Mucosa of gallbladder (tissue), 1 donor: Measurements from ENCODE around the gene CORO1C. TPM values are rescaled to one million over a fixed set of nuclear protein-coding genes. Genes with fewer than 3 reads are reported as not detected.
"Not testable (repeated sequence)": the region's sequence is repeated elsewhere in the genome, so short reads cannot be mapped to it uniquely, and the experiment has no call there.

Source experiments
- DNase-seq: peaks from one replicate; pipeline ENCODE4 v3.0.0-alpha.2; 2020; ENCODE audit warnings: low spot score
- total RNA-seq: library from RNA; stranded (reverse); gene quantifications from one replicate; pipeline ENCODE4 v1.2.1, GENCODE V29; 2021
- donor health status: DM: no; HTN: no; CAD: no.

CORO1C gene
- total RNA-seq = 194 TPM

DNA sequence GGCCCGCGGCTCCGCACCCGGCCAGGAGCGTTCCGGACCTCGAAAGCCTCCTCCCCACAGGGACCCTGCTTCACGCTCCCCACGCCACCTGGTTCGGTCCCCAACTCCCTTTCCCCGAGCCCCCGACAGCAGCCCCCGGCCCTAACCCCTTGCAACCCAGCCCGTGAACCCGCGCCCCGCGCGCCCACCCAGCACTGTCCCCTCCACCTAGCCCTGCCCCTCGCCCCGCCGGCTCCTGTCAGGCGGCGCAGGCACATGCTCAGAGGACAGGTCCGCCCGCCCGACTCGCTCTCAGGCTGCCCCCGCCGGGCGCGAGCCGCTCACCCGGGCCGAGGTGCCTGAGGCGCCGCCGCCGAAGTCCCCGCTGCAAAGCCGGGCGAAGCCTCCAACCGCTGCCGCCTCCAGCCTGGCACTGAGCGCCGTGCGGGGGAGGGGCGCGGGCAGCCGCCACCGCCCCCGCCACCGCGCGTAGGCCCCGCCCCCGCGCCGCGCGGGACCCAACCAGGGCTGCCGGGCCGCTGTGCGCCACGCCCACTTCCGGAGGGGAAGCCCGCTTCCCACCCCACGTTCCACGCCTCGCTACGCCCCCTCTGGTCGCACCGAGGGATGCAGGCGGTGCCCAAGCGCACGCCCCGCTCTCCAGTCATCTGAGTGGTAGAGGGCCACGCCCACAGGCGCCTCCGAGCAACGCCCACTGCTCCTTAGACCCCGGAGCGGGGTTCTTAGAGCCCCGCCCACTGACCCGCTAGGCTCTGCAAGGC, at the start of gene CORO1C:
Gene CORO1C, minus strand, starts transcription at position 414 of the 761 bp plus-strand sequence. CDS start 30,200 bp downstream, outside the sequence.
- peak; percentile 97 for DNase-seq

DNA sequence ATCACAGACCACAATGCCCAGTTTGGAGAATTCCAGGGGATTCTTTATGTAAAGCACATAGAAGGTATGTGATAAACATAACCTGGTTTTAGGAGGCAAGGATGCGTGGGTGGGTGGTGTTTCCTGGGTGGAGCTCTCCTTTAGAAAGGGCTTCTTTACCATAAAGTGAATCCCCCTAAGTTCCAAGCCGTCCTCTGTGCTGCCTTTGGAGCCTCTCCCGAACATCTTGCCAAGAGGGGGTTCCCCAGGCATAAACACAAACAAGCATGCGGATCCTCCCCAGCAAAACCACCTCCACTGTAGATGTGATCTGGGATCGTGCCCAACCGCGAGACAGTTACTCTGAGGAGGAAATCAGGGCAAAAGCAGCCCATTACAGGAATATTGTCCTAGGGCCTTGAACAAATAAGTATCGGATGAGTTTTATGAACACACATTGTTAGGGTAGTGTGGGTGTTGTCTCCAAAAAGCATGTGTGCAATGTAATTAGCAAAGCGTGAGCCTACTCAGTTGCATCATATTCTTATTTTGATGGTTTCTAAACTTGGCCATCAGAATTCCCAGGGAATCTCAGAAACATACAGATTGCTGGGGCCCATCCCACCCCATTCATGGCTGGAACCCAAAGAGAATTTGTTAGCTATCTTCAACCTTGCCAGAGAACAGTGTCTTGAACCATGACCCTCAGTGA, 48.8 kb upstream of the CORO1C start:
- DNase-seq = no peak

DNA sequence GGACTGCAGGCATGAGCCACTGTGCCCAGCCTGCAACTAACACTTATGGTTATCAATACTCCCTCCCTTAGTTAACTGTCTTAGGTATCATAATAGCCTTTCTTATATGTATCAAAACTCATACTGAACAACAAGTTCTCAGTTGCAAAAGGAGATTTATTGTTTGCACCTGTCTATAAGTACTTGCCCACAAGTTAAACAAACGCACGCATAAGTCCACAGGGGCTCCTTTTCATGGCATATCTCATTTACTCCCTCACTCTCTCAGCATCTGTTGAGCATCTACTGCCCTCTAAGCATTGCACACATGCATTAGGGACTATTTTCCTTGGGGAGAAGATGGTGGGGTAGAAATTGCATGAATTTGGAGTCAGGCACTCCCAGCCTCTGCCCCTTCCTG, 46.7 kb upstream of the CORO1C start:
- DNase-seq = no peak

- DNase-seq = no peak
Measured at GRCh38 chr12:108777156-108777555, 45.8 kb upstream of the CORO1C start.

DNA sequence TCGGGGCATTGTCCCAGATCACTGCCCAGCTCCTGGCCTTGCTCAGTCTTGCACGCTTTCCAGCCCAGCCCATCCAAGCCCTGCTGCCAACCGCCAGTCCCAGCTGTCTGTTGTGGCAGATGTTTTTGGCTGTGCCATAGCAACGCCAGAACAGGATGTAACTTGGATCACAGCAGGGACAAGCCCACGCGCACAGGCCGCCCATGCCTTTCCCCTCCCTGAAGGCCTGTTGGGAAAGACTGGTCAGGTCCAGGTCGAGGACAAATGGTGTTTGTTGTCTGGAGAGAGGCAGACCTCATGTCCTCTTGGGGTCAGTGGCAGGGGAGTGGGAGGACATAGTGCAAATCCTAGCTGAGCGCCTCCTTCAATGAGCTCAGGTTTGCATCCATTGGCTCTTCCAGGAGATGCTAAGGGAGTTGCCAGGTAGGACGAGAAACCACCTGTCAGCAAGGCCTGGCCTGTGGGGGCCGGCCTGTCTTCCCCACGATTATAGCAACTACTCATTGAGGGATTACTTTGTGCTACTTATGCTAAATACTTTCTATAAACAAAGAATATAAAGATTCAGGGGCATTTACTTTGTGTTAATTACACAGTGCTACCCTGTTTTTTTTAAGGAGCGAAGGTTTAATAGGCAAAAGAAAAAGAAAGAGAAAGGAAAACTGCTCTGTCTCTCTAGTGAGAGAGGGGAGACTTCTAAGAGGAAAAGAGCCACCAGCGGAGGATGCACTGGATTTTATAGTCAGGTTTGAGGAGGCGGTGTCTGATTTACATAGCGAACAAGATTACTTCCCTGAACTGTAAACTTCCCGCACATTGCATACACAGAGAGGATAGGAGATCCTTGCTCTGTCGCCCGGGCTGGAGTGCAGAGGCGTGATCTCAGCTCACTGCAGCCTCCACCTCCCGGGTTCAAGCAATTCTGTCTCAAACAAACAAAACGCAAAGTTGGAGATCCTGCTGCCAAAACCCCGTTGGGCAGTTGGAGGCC, 42.8 kb upstream of the CORO1C start:
- peak; percentile 50 for DNase-seq

DNA sequence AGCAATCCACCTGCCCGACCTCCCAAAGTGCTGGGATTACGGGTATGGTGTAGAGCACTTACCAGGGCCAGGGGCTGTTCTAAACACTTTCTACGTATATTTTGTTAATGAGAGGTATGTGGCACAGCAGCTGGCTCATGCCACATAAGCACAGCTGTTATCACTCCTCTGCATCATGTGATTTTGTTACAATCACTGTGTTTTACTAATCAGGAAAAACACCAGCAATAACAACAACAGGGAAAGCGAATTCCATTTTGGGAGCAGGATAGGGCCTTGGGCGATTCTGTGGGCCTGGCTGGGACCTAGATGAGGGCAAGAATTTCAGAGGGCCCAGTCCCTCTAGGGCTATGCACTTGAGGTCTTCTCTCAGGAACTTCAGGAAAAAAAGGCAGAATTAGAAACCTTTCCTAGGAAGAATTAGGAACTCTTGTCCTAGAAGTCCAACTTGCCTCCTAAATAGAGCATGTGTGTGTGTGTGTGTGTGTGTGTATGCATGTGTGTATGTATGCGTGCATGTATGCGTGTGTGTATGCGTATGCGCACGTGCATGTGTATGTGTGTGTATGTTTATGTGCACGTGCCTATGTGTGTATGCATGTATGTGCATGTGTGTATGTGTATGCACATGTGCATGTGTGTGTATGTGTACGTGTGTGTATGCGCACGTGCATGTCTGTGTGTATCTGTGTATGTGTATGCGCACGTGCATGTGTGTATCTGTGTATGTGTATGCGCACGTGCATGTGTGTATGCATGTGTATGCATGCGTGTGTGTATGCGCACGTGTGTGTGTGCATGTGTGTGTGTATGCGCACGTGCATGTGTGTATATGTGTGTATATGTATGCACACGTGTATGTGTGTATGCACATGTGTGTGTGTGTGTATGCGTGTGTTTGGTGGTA, 41.8 kb upstream of the CORO1C start:
- no peak for DNase-seq

GRCh38 chr12:108772247-108772646, 40.9 kb upstream of the CORO1C start:
- no peak for DNase-seq

- DNase-seq = not testable (repeated sequence)
Measured at GRCh38 chr12:108771835-108772234, 40.5 kb upstream of the CORO1C start.

GRCh38 chr12:108770963-108771362, 39.6 kb upstream of the CORO1C start:
- DNase-seq = no peak

DNA sequence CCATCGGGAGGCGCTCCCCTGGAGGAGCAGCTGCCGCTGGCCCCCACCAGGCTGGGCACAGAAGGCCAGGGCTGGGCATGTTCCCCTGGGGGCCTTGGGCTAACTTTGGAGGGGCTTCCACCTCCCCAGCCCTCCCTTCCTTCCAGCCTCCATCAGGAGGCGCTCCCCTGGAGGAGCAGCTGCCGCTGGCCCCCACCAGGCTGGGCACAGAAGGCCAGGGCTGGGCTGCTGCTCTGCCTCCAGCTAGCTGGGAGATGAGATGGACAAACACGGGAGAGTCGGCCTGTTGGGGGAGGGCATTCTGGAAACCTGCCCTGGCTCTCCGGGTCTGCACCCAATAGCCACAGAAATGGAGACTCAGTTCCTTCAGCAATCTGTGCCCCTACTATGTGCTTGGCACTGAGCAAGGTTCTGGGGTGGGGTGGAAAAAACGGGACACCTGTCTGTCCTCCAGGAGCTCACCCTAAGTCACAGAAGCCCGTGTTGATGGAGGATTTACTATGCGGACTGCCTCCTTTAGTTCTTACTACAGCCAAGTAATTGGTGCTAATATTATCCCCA, 39.0 kb upstream of the CORO1C start:
- DNase-seq = no peak

DNA sequence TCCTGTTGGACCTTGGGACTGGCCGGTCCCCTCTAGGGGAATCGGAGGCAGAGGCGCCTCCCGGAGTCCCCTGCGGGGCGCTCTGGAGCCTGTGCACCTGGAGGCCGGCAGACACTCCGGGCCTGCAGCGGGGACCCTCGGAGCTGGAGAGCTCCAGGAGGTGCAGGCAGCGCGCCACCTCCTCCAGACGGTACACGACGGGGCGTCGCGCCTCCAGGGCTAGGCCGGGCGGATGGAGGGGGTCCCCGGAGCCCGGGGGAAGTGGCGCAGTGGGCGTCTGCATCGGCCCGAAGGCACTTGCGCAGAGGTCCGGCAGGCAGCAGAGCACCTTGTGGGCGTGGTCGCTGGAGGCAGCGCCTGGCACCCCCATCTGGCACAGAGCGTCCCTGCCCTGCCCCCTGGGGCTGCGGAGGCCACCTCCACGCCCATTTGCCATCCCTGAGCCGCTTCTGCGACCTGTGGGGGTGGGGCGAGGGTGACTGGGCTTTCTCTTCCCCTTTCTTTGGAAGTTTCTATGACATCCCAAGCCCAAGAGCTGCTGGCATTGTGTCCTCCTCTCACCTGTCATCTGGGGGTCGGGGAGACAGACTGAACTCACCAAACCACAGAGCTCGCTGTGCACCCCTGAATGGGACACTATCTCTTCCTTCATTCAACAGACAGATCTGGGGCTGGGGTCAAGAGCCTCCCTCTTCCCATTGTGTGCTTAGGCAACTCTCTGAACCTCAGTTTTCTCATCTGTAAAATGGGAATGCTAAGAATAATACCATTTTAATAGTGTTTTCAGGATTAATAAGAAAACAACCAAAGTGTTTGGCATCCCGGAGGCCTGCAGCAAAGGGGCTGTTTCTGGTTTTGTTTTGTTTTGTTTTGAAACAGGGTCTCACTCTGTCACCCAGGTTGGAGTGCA, 37.5 kb upstream of the CORO1C start:
- peak; percentile 53 for DNase-seq

DNA sequence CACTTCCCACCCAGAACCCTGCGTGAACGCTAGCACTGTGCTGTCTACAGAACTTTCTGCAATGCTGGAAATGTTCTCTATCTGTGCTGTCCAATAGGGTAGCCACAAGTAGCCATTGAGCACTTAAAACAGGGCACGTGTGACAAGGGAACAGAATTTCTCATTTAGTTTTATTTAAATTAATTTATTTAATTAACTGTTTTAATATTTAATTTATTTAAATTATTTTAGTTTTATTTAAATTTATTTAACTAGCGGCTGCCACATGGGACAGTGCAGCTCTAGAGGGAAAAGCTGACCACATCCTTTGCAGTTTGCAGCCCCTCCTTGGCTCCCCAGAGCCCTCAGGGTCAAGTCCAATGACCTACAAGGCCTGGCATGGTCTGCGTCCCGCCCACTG, 35.0 kb upstream of the CORO1C start:
- DNase-seq = no peak

DNA sequence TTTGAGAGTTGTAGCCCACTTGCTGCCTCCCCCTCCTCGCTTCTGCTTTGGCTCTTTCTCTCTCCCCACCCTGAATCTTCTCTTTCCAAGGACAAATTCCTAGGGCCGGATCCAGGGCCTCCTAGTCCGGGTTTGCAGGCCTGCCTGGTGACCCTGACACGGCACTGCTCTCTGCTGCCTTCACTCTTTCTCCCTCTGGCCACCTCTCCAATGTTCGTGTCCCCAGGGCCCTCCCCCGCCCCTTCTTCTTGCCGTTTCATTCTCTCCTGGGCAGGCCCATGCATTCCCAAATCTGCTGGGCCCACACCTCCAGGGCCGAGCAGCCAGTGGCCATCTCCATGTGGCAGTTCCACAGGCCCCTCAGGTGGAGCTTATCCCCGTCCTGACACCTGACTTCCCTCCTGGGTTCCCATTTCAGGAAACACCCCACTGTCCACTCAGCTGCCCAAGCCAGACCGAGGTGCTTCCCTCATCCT, 34.0 kb upstream of the CORO1C start:
- no peak for DNase-seq

DNA sequence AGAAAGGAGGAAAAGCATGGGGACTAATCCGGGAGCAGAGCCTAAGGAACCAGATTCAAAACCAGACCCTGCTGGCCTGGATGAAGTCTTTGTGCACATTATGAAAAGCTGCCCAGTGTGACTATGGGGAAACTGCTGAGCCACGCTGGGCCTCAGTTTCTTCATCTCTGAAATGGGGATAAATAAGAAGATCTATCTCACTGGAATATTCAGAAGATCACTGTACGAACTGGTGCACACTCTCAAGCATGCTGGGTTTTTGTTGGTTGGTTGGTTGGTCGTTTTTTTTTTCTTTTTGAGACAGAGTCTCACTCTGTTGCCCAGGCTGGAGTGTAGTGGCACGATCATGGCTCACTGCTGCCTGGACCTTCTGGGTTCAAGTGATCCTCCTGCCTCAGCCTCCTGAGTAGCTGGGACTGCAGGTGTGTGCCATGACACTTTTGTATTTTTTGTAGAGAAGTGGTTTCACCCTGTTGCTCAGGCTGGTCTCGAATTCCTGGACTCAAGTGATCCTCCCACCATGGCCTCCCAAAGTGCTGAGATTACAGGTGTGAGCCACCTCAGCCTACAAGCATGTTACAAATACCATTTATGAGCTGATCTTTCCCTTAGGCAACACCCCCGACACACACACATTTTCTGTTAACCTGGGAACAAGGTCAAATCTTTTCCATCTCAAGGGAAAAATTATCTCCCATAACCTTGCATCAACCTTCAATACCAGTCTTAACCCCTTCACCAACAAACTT, 33.4 kb upstream of the CORO1C start:
- no peak for DNase-seq

- DNase-seq = no peak
Measured at GRCh38 chr12:108761226-108761625, 29.9 kb upstream of the CORO1C start.

DNA sequence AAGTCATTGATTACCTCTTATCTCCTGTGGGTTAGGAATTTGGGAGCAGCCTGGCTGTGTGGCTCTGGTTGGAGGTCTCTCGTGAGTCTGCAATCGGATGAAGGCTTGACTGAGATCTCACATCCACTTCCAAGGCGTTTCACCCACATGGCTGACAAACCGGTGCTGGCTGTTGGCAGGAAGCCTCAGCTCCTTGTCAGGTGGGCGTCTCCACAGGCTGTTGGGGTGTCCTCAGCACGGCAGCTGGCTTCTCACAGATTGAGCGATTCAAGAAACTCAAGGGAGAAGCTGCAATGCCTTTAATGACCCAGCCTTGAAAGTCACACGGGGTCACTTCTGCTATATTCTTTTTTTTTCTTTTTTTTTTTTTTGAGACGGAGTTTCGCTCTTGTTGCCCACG, 28.6 kb upstream of the CORO1C start:
- DNase-seq = no peak

- DNase-seq = no peak
Measured at GRCh38 chr12:108757856-108758255, 26.5 kb upstream of the CORO1C start.

DNA sequence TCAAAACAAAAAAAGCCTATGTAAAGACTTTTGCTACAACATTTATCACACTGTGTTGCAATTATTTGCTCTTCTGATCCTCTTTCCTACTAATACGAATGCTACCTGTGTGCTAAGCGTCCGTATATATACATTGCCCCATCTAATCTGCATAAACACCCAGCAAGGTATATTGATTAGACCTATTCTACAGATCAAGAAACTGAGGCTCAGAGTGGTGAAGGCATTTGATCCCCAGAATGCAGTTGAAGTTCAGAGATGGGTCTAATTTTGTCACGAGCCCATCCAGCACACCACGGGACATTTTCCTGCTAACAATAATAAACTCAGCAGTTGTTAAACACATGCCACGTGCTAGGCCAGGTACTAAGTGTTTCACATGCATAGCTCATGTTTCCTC, 25.1 kb upstream of the CORO1C start:
- DNase-seq = no peak

DNA sequence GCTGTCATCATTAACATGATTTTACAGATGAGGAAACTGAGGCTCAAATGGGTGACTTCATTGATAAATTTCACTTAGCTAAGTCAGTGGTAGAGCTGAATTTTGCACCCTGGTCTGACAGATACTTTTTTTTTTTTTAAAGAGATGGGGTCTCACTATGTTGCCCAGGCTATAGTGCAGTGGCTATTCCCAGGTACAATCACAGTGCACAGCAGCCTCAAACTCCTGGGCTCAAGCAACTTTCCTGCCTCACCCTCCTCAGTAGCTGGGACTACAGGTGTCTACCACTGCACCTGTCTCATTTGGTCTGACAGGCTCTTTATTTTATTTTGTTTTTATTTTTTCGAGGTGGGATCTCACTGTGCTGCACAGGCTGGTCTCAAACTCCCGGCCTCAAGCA, 24.2 kb upstream of the CORO1C start:
- no peak for DNase-seq
